ENCODE results near the gene SLC9C1.

- TF ChIP-seq, protein P1, sequence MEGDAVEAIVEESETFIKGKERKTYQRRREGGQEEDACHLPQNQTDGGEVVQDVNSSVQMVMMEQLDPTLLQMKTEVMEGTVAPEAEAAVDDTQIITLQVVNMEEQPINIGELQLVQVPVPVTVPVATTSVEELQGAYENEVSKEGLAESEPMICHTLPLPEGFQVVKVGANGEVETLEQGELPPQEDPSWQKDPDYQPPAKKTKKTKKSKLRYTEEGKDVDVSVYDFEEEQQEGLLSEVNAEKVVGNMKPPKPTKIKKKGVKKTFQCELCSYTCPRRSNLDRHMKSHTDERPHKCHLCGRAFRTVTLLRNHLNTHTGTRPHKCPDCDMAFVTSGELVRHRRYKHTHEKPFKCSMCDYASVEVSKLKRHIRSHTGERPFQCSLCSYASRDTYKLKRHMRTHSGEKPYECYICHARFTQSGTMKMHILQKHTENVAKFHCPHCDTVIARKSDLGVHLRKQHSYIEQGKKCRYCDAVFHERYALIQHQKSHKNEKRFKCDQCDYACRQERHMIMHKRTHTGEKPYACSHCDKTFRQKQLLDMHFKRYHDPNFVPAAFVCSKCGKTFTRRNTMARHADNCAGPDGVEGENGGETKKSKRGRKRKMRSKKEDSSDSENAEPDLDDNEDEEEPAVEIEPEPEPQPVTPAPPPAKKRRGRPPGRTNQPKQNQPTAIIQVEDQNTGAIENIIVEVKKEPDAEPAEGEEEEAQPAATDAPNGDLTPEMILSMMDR (IDR thresholded peaks at IDR 0.05 in 2 of 3, conservative IDR thresholded peaks at IDR 0.05 in 1 of 3; ENCODE audit: borderline replicate concordance in 1 of 3, insufficient read depth in 1 of 3, low read depth in 2 of 3, low read length in 2 of 3) = no peak
- TF ChIP-seq RAD21 (IDR thresholded peaks at IDR 0.05; ENCODE audit: low read depth) (no peak), ZFX (IDR thresholded peaks at IDR 0.05) (no peak), SRF (IDR thresholded peaks at IDR 0.05; ENCODE audit: low read depth) (no peak), POLR2A (IDR thresholded peaks at IDR 0.05; ENCODE audit: borderline replicate concordance, extremely low read depth, insufficient read depth, insufficient read length) (no peak)
Observed at GRCh38 chr3:112141293-112141692, 152.7 kb downstream of the SLC9C1 start.

Measured in HCT116 (cell line).